Measurements from ENCODE around the gene ZNF746. TPM values are rescaled to one million over a fixed set of nuclear protein-coding genes. Genes with fewer than 3 reads are reported as not detected.
A peak's percentile ranks its signal among the peaks of the same experiment; 100 is the strongest.

Gene ZNF746
- total and polyA plus RNA-seq, 9 of the 15 experiments (the other 6 are each of a cell fraction or from before 2014, with no cell fraction given) = 1.7 to 31.6 (median 13.3) TPM

DNA sequence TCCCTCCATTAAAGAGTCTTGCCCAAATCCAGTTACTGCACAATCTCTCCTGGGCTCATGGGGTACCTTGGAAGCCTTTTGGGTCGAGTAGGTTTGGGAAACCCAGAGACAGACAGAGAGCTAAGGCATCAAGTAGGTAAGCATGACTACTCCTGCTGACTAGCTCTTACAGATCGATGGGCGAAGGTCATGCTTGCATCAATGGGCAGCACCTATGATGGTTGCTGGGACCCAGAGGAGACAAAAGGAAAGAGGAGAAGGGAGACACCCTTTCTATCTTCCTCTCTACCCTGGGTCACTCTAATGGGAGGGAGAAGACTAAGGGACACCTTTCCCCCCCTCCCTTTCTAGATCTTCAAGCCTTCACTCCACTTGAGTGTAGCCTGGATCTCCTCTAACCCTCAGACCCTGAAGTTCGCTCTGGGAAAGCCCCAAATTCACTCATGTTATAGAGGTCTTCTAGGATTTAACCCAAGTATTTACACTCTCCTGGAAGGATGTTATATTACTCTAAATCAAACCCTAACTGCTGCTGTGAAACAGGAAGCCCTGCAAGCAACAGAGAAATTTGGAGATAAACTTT is 31.6 kb upstream of the ZNF746 start (continued):
- TF ChIP-seq SIN3A (IDR thresholded peaks at IDR 0.05; ENCODE audit: borderline replicate concordance in 2 of 2, control insufficient read depth in 1 of 2, low read depth in 2 of 2, low read length in 2 of 2) (no peak), CHD4 (IDR thresholded peaks at IDR 0.05; ENCODE audit: insufficient read depth, insufficient replicate concordance, low read depth, low read length, poor library complexity, severe bottlenecking) (no peak), TEAD4 (IDR thresholded peaks at IDR 0.05; ENCODE audit: low read length) (no peak), TEAD4 (CRISPR knock-in tag; IDR thresholded peaks at IDR 0.05; ENCODE audit: borderline replicate concordance) (no peak), ZNF444 (CRISPR knock-in tag; IDR thresholded peaks at IDR 0.05) (no peak), CBX3 (IDR thresholded peaks at IDR 0.05; ENCODE audit: borderline replicate concordance in 1 of 2, low read length in 2 of 2) (peak; percentile 100), HDGF (IDR thresholded peaks at IDR 0.05) (no peak), ZBED1 (IDR thresholded peaks at IDR 0.05) (peak; percentile 51; the same call in 1 of the 2 replicates), POLR2G (IDR thresholded peaks at IDR 0.05; ENCODE audit: low read depth, low read length) (no peak), JUN (IDR thresholded peaks at IDR 0.05; ENCODE audit: borderline replicate concordance, low read depth, low read length) (peak; percentile 68; the same call in 1 of the 2 replicates), JUN (CRISPR knock-in tag; IDR thresholded peaks at IDR 0.05; ENCODE audit: borderline replicate concordance) (no peak), ZNF830 (CRISPR knock-in tag; IDR thresholded peaks at IDR 0.05) (no peak), EZH2 (IDR thresholded peaks at IDR 0.05; ENCODE audit: borderline replicate concordance, low read depth, low read length) (no peak), TEAD2 (tag; IDR thresholded peaks at IDR 0.05) (no peak), FOXA1 (IDR thresholded peaks at IDR 0.05; ENCODE audit: borderline replicate concordance) (no peak), ZZZ3 (IDR thresholded peaks at IDR 0.05) (no peak), ZNF766 (CRISPR knock-in tag; conservative IDR thresholded peaks at IDR 0.05) (no peak), ZNF76 (CRISPR knock-in tag; IDR thresholded peaks at IDR 0.05; ENCODE audit: borderline replicate concordance) (no peak)
- TF ChIP-seq, protein P1, sequence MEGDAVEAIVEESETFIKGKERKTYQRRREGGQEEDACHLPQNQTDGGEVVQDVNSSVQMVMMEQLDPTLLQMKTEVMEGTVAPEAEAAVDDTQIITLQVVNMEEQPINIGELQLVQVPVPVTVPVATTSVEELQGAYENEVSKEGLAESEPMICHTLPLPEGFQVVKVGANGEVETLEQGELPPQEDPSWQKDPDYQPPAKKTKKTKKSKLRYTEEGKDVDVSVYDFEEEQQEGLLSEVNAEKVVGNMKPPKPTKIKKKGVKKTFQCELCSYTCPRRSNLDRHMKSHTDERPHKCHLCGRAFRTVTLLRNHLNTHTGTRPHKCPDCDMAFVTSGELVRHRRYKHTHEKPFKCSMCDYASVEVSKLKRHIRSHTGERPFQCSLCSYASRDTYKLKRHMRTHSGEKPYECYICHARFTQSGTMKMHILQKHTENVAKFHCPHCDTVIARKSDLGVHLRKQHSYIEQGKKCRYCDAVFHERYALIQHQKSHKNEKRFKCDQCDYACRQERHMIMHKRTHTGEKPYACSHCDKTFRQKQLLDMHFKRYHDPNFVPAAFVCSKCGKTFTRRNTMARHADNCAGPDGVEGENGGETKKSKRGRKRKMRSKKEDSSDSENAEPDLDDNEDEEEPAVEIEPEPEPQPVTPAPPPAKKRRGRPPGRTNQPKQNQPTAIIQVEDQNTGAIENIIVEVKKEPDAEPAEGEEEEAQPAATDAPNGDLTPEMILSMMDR (IDR thresholded peaks at IDR 0.05 in 2 of 3, conservative IDR thresholded peaks at IDR 0.05 in 1 of 3; ENCODE audit: insufficient read depth in 2 of 3, low read depth in 1 of 3, low read length in 3 of 3) = no peak
- TF ChIP-seq, protein P2, sequence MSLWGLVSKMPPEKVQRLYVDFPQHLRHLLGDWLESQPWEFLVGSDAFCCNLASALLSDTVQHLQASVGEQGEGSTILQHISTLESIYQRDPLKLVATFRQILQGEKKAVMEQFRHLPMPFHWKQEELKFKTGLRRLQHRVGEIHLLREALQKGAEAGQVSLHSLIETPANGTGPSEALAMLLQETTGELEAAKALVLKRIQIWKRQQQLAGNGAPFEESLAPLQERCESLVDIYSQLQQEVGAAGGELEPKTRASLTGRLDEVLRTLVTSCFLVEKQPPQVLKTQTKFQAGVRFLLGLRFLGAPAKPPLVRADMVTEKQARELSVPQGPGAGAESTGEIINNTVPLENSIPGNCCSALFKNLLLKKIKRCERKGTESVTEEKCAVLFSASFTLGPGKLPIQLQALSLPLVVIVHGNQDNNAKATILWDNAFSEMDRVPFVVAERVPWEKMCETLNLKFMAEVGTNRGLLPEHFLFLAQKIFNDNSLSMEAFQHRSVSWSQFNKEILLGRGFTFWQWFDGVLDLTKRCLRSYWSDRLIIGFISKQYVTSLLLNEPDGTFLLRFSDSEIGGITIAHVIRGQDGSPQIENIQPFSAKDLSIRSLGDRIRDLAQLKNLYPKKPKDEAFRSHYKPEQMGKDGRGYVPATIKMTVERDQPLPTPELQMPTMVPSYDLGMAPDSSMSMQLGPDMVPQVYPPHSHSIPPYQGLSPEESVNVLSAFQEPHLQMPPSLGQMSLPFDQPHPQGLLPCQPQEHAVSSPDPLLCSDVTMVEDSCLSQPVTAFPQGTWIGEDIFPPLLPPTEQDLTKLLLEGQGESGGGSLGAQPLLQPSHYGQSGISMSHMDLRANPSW (CRISPR knock-in tag; IDR thresholded peaks at IDR 0.05) = no peak
- TF ChIP-seq, protein P3, sequence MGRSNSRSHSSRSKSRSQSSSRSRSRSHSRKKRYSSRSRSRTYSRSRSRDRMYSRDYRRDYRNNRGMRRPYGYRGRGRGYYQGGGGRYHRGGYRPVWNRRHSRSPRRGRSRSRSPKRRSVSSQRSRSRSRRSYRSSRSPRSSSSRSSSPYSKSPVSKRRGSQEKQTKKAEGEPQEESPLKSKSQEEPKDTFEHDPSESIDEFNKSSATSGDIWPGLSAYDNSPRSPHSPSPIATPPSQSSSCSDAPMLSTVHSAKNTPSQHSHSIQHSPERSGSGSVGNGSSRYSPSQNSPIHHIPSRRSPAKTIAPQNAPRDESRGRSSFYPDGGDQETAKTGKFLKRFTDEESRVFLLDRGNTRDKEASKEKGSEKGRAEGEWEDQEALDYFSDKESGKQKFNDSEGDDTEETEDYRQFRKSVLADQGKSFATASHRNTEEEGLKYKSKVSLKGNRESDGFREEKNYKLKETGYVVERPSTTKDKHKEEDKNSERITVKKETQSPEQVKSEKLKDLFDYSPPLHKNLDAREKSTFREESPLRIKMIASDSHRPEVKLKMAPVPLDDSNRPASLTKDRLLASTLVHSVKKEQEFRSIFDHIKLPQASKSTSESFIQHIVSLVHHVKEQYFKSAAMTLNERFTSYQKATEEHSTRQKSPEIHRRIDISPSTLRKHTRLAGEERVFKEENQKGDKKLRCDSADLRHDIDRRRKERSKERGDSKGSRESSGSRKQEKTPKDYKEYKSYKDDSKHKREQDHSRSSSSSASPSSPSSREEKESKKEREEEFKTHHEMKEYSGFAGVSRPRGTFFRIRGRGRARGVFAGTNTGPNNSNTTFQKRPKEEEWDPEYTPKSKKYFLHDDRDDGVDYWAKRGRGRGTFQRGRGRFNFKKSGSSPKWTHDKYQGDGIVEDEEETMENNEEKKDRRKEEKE (IDR thresholded peaks at IDR 0.05; ENCODE audit: borderline replicate concordance in 1 of 2, control insufficient read depth in 1 of 2, low read depth in 2 of 2, low read length in 1 of 2) = no peak

Measured in K562 (cell line).